Endothelial cell of umbilical vein (primary cell): ENCODE results near the gene MSH3. TPM values are rescaled to one million over a fixed set of nuclear protein-coding genes. Genes with fewer than 3 reads are reported as not detected.

Experiments used
- BruUV-seq: library from RNA; stranded (reverse); fragments of 400-500 nt; replicated peaks from 2 replicates; lab custom pipeline; 2021; lab: Mats Ljungman, UMichigan
- CTCF ChIA-PET: fragments of 300-600, 350-600 bp; sonication (Branson Sonifier 250); formaldehyde crosslinking; loops from one replicate; lab custom pipeline; 2021; ENCODE audit warnings: antibody characterized with exemption, inconsistent platforms; lab: Charles Lee
- POLR2A ChIA-PET: fragments of 300-600, 350-600 bp; sonication (Branson Sonifier 250); formaldehyde crosslinking; loops from one replicate; lab custom pipeline; 2021; ENCODE audit warnings: antibody characterized with exemption, inconsistent platforms; lab: Charles Lee
- DNase-seq: peaks from one replicate; pipeline ENCODE4 v3.0.0-alpha.2; 2011; ENCODE audit warnings: low read depth, low spot score
- FAIRE-seq: peaks from 2 replicates; lab custom pipeline; 2011; peaks lifted over from hg19 to GRCh38; lab: Jason Lieb, UNC
- H2AFZ ChIP-seq: 2 replicates; pipeline ENCODE4 v1.6.0; 2012; ENCODE audit warnings: low read depth, low read length, control low read depth, inconsistent platforms
- H3K27ac ChIP-seq: 2 replicates; pipeline ENCODE4 v1.5.1; 2011; ENCODE audit warnings: low read depth, mild to moderate bottlenecking, control low read depth, low read length, moderate library complexity; ENCODE audit not compliant: insufficient read depth
- H3K27me3 ChIP-seq, 2 experiments: 2 replicates each; pipeline versions ENCODE4 v1.6.0 to v1.6.1; 2011; ENCODE audit warnings: low read length in 2 of 2, mixed read lengths in 1 of 2; ENCODE audit not compliant: control insufficient read depth in 2 of 2, insufficient read depth in 2 of 2
- H3K36me3 ChIP-seq, 2 experiments: 2 replicates in 1 of 2; 3 replicates in 1 of 2; pipeline ENCODE4 v1.5.1; 2011; ENCODE audit warnings: low read length in 2 of 2, mild to moderate bottlenecking in 1 of 2, moderate library complexity in 1 of 2; ENCODE audit not compliant: control insufficient read depth in 2 of 2, insufficient read depth in 2 of 2; ENCODE audit errors: extremely low read depth in 1 of 2
- H3K4me1 ChIP-seq: 3 replicates; pipeline ENCODE4 v1.5.1; 2011; ENCODE audit warnings: mild to moderate bottlenecking, low read length; ENCODE audit not compliant: control insufficient read depth, insufficient read depth; ENCODE audit errors: extremely low read depth
- H3K4me2 ChIP-seq: 2 replicates; pipeline ENCODE4 v1.6.1; 2011; ENCODE audit warnings: low read length, control low read depth, mixed read lengths; ENCODE audit not compliant: insufficient read depth
- H3K4me3 ChIP-seq, 3 experiments: fragments of 200-600 bp in 1 of 3; sonication (generic), shearing (Covaris generic) in 1 of 3; replicated peaks in 1 of 3; 2 replicates each; pipeline ENCODE4 v1.5.1; 2011 to 2016; ENCODE audit warnings: control low read depth in 3 of 3, low read length in 3 of 3, mild to moderate bottlenecking in 2 of 3, inconsistent platforms in 1 of 3, low read depth in 1 of 3, moderate library complexity in 1 of 3; ENCODE audit not compliant: insufficient read depth in 1 of 3
- H3K79me2 ChIP-seq: 2 replicates; pipeline ENCODE4 v1.6.0; 2012; ENCODE audit warnings: low read length, inconsistent platforms; ENCODE audit not compliant: control insufficient read depth, insufficient read depth
- H3K9ac ChIP-seq: replicated peaks from 2 replicates; pipeline ENCODE3; 2011; ENCODE audit warnings: low read length, control low read depth; ENCODE audit not compliant: insufficient read depth; ENCODE audit errors: extremely low read depth
- H3K9me1 ChIP-seq: replicated peaks from 3 replicates; pipeline ENCODE4 v1.6.0; 2011; ENCODE audit warnings: mild to moderate bottlenecking, low read length; ENCODE audit not compliant: control insufficient read depth, insufficient read depth; ENCODE audit errors: extremely low read depth
- H3K9me3 ChIP-seq: replicated peaks from 2 replicates; pipeline ENCODE4 v1.5.1; 2012; ENCODE audit warnings: low read length, inconsistent platforms; ENCODE audit not compliant: control insufficient read depth, insufficient read depth
- H4K20me1 ChIP-seq: replicated peaks from 2 replicates; pipeline ENCODE3; 2011; ENCODE audit warnings: mild to moderate bottlenecking, low read length; ENCODE audit not compliant: control insufficient read depth, insufficient read depth; ENCODE audit errors: extremely low read depth
- EZH2 ChIP-seq: IDR thresholded peaks from 2 replicates; pipeline ENCODE4 v1.6.1; 2012; ENCODE audit warnings: borderline replicate concordance, low read depth, mild to moderate bottlenecking, moderate library complexity, low read length, inconsistent platforms; ENCODE audit not compliant: severe bottlenecking
- JUN ChIP-seq: IDR thresholded peaks from 2 replicates; pipeline ENCODE4 v1.6.1; 2011; ENCODE audit warnings: borderline replicate concordance, low read depth; ENCODE audit not compliant: insufficient read length, insufficient read depth
- MYC ChIP-seq: IDR thresholded peaks from one replicate; pipeline ENCODE4 v1.6.1; 2011; ENCODE audit warnings: mild to moderate bottlenecking, low read depth, low read length
- POLR2A ChIP-seq: IDR thresholded peaks from 2 replicates; pipeline ENCODE4 v1.6.1; 2012; ENCODE audit warnings: low read depth, mild to moderate bottlenecking, control low read depth, low read length
- POLR2AphosphoS5 ChIP-seq: IDR thresholded peaks from 2 replicates; pipeline ENCODE4 v1.6.1; 2012; ENCODE audit warnings: low read depth, mild to moderate bottlenecking, control low read depth, low read length, moderate library complexity; ENCODE audit not compliant: insufficient read depth
- dilution Hi-C: fragments of 300-500 bp; cut with MboI; formaldehyde crosslinking; loops from one replicate; pipeline ENCODE4 v1.15.0; 2019; ENCODE audit warnings: low sequenced_read_pairs; ENCODE audit not compliant: extremely low pct_ligation_motif_present
- intact Hi-C: fragments of 100-400 bp; cut with micrococcal nuclease; formaldehyde crosslinking; loops from one replicate; pipeline ENCODE4 v1.10.0; 2022
- polyA plus RNA-seq, 4 experiments: library from polyadenylated mRNA; depleted of rRNA in 3 of 4; stranded (reverse) in 3 of 4; unstranded in 1 of 4; fragments of >200 nt; gene quantifications; 2 replicates each; pipeline versions ENCODE4 v1.2.1 to v1.2.3, GENCODE V29; 2011 to 2012; ENCODE audit warnings: missing spikeins in 1 of 4
- total RNA-seq: library from RNA; stranded (reverse); gene quantifications from 2 replicates; pipeline ENCODE4 v1.2.3, GENCODE V29; 2021
- TF ChIP-seq, protein P1 (sequence below): IDR thresholded peaks from 2 replicates; pipeline ENCODE4 v1.6.1; 2011; ENCODE audit not compliant: insufficient read depth, insufficient read length
- TF ChIP-seq, protein P2 (sequence below), 2 donors: IDR thresholded peaks; 1 replicate in 1 of 2; 2 replicates in 1 of 2; pipeline ENCODE4 v1.5.1; 2011; ENCODE audit warnings: low read length in 2 of 2, mild to moderate bottlenecking in 2 of 2, moderate library complexity in 2 of 2, control low read depth in 1 of 2, inconsistent platforms in 1 of 2, low read depth in 1 of 2; ENCODE audit not compliant: insufficient read depth in 1 of 2; ENCODE audit errors: extremely low read depth in 1 of 2

MSH3 gene
- total and polyA plus RNA-seq, 2 donors (not counting 3 experiments of a cell fraction or from before 2014, with no cell fraction given) = 2.0 to 13.0 TPM

DNA sequence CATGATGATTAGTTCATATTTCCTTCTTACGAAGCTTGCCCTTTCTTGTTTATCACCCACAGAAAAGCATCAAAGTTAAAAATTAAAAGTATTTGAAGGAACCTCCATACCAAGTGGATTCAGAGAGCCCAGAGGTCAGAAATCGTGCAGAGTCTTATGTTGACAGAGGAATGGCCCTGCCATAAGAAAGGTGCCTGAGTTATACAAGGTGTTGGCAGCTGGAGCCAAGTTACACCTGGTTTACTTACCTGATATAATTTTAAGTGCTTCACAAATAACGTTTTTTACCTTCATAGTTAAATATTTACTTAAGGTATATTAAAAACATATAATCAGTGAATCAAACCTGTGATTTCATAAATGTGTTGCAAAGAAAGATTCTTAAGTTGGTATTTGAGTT, 42.6 kb downstream of the MSH3 start:
- DNase-seq = no peak
- no peak overlapping the region for H3K4me2 ChIP-seq
- CTCF ChIA-PET = interaction anchor here (1.5 kb wide), 1 partner anchor 411 kb away, joined by 6 read pairs; no protein-coding TSS in a partner anchor
- no peak overlapping the region for H2AFZ ChIP-seq
- no peak overlapping the region for H3K9ac ChIP-seq
- BruUV-seq = no TSS peak
- no peaks in the 10 kb centered on the region for H3K36me3 ChIP-seq
- intact Hi-C loops (no loop called here), dilution Hi-C loops (no loop called here)
- H3K4me3 ChIP-seq = no peak overlapping the region
- H4K20me1 ChIP-seq = no peaks in the 10 kb centered on the region
- H3K9me3 ChIP-seq = no peaks in the 10 kb centered on the region
- no peaks in the 10 kb centered on the region for H3K79me2 ChIP-seq
- POLR2A ChIA-PET = no interaction called here
- H3K27ac ChIP-seq = no peak overlapping the region
- H3K27me3 ChIP-seq = no peaks in the 10 kb centered on the region
- no peaks in the 10 kb centered on the region for H3K4me1 ChIP-seq
- TF ChIP-seq JUN (no peak), EZH2 (no peak)
- TF ChIP-seq, protein P1, sequence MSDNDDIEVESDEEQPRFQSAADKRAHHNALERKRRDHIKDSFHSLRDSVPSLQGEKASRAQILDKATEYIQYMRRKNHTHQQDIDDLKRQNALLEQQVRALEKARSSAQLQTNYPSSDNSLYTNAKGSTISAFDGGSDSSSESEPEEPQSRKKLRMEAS = no peak
- no peak for FAIRE-seq
- H3K9me1 ChIP-seq = no peaks in the 10 kb centered on the region

DNA sequence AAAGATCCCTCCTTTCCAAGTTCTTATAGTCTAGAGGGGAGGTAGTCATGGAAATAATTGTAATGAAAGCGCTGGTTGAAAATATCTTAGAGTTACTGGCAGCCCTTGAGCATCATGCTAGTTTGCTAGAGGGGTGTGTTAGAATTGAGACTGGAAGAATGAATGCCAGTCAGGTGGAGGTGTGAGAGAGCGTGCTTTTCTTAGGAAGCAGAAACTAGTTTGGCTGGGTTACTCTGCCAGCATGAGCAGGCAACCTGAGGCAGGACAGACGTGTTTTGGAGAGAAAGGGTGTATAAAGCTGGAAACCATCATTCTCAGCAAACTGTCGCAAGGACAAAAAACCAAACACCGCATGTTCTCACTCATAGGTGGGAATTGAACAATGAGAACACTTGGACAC, 43.9 kb downstream of the MSH3 start:
- TF ChIP-seq, protein P2, sequence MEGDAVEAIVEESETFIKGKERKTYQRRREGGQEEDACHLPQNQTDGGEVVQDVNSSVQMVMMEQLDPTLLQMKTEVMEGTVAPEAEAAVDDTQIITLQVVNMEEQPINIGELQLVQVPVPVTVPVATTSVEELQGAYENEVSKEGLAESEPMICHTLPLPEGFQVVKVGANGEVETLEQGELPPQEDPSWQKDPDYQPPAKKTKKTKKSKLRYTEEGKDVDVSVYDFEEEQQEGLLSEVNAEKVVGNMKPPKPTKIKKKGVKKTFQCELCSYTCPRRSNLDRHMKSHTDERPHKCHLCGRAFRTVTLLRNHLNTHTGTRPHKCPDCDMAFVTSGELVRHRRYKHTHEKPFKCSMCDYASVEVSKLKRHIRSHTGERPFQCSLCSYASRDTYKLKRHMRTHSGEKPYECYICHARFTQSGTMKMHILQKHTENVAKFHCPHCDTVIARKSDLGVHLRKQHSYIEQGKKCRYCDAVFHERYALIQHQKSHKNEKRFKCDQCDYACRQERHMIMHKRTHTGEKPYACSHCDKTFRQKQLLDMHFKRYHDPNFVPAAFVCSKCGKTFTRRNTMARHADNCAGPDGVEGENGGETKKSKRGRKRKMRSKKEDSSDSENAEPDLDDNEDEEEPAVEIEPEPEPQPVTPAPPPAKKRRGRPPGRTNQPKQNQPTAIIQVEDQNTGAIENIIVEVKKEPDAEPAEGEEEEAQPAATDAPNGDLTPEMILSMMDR (IDR thresholded peaks at IDR 0.05; ENCODE audit: extremely low read depth in 1 of 2, insufficient read depth in 1 of 2, low read depth in 1 of 2, low read length in 2 of 2) = no peak
- TF ChIP-seq EZH2 (no peak), POLR2AphosphoS5 (no peak), POLR2A (no peak), JUN (no peak), MYC (no peak)
- TF ChIP-seq, protein P1 = no peak
- FAIRE-seq (no peak), DNase-seq (no peak)
- Histone ChIP-seq H3K9me3 (no peaks in the 10 kb centered on the region), H3K4me3 (no peak overlapping the region), H3K4me2 (no peak overlapping the region), H3K36me3 (no peaks in the 10 kb centered on the region), H3K27ac (no peak overlapping the region), H3K4me1 (no peaks in the 10 kb centered on the region), H4K20me1 (no peaks in the 10 kb centered on the region), H3K27me3 (no peaks in the 10 kb centered on the region), H3K9me1 (no peaks in the 10 kb centered on the region), H3K9ac (no peak overlapping the region), H3K79me2 (no peaks in the 10 kb centered on the region), H2AFZ (no peak overlapping the region)
- POLR2A ChIA-PET = no interaction called here
- dilution Hi-C loops = no loop called here
- intact Hi-C loops = no loop called here
- CTCF ChIA-PET = interaction anchor here (1.0 kb wide), 1 partner anchor 497 kb away, joined by 3 read pairs; no protein-coding TSS in a partner anchor
- BruUV-seq = no TSS peak
